Parathyroid adenoma (tissue), 2 donors: ENCODE data around the gene PRDM16.

Experiments used
- H2AFZ ChIP-seq: fragments of 300-600 bp; sonication (generic); one replicate; pipeline ENCODE4 v1.7.0; 2017; ENCODE audit warnings: antibody characterized with exemption, mild to moderate bottlenecking
- H3K27ac ChIP-seq: fragments of 300-600 bp; sonication (generic); one replicate; pipeline ENCODE4 v1.7.0; 2017
- H3K27me3 ChIP-seq: fragments of 300-600 bp; sonication (generic); one replicate; pipeline ENCODE4 v1.7.0; 2017; ENCODE audit warnings: low read length; ENCODE audit not compliant: control insufficient read depth, insufficient read depth
- H3K36me3 ChIP-seq: fragments of 300-600 bp; sonication (generic); one replicate; pipeline ENCODE4 v1.7.0; 2017; ENCODE audit warnings: low read length; ENCODE audit not compliant: control insufficient read depth, insufficient read depth
- H3K4me1 ChIP-seq: fragments of 300-600 bp; sonication (generic); one replicate; pipeline ENCODE4 v1.7.0; 2017; ENCODE audit warnings: control low read depth
- H3K4me2 ChIP-seq: fragments of 300-600 bp; sonication (generic); one replicate; pipeline ENCODE4 v1.7.0; 2017; ENCODE audit warnings: low read length
- H3K4me3 ChIP-seq: fragments of 300-600 bp; sonication (generic); one replicate; pipeline ENCODE4 v1.7.0; 2017; ENCODE audit warnings: low read depth, low read length
- H3K79me2 ChIP-seq: fragments of 300-600 bp; sonication (generic); one replicate; pipeline ENCODE4 v1.7.0; 2017; ENCODE audit warnings: control low read depth
- H3K9ac ChIP-seq: fragments of 300-600 bp; sonication (generic); one replicate; pipeline ENCODE4 v1.7.0; 2017; ENCODE audit warnings: mild to moderate bottlenecking
- H3K9me3 ChIP-seq: fragments of 300-600 bp; sonication (generic); one replicate; pipeline ENCODE4 v1.7.0; 2017; ENCODE audit warnings: low read length; ENCODE audit not compliant: control insufficient read depth
- CTCF ChIP-seq: fragments of 300-600 bp; sonication (generic); IDR thresholded peaks from one replicate; pipeline ENCODE4 v1.7.0; 2017; ENCODE audit warnings: antibody characterized with exemption, mild to moderate bottlenecking
- donor health status: primary hyperparathyroidism.

Gene PRDM16

GRCh38 chr1:3330771-3331245 is 261.8 kb downstream of the PRDM16 start:
- Histone ChIP-seq H3K9ac (no peak overlapping the region), H3K4me2 (no peak overlapping the region), H3K27me3 (no peaks in the 10 kb centered on the region), H3K4me1 (no peaks in the 10 kb centered on the region), H3K27ac (no peak overlapping the region), H3K79me2 (no peaks in the 10 kb centered on the region), H3K9me3 (no peaks in the 10 kb centered on the region), H3K36me3 (no peaks in the 10 kb centered on the region), H2AFZ (no peak overlapping the region), H3K4me3 (no peak overlapping the region)
- no peak for TF ChIP-seq CTCF

- no peaks in the 10 kb centered on the region for H3K4me1 ChIP-seq
- H3K27me3 ChIP-seq = no peaks in the 10 kb centered on the region
- no peak overlapping the region for H3K27ac ChIP-seq
- no peak overlapping the region for H3K4me2 ChIP-seq
- H2AFZ ChIP-seq = no peak overlapping the region
- no peak overlapping the region for H3K9ac ChIP-seq
- TF ChIP-seq CTCF = no peak
- no peaks in the 10 kb centered on the region for H3K79me2 ChIP-seq
- H3K4me3 ChIP-seq = no peak overlapping the region
- no peaks in the 10 kb centered on the region for H3K9me3 ChIP-seq
- H3K36me3 ChIP-seq = no peaks in the 10 kb centered on the region
Observed at GRCh38 chr1:3331564-3331963, 262.6 kb downstream of the PRDM16 start.

- Histone ChIP-seq H3K4me3 (no peak overlapping the region), H3K27me3 (no peaks in the 10 kb centered on the region), H3K79me2 (no peaks in the 10 kb centered on the region), H3K9me3 (no peaks in the 10 kb centered on the region), H3K36me3 (no peaks in the 10 kb centered on the region), H3K27ac (no peak overlapping the region), H3K4me2 (no peak overlapping the region), H3K9ac (no peak overlapping the region), H2AFZ (no peak overlapping the region), H3K4me1 (no peaks in the 10 kb centered on the region)
- no peak for TF ChIP-seq CTCF
Observed at GRCh38 chr1:3332043-3332442, 263.0 kb downstream of the PRDM16 start.

- no peaks in the 10 kb centered on the region for H3K9me3 ChIP-seq
- no peak overlapping the region for H3K27ac ChIP-seq
- no peaks in the 10 kb centered on the region for H3K79me2 ChIP-seq
- no peak for TF ChIP-seq CTCF
- H2AFZ ChIP-seq = no peak overlapping the region
- H3K4me2 ChIP-seq = no peak overlapping the region
- no peaks in the 10 kb centered on the region for H3K36me3 ChIP-seq
- H3K4me1 ChIP-seq = no peaks in the 10 kb centered on the region
- H3K9ac ChIP-seq = no peak overlapping the region
- H3K27me3 ChIP-seq = no peaks in the 10 kb centered on the region
- no peak overlapping the region for H3K4me3 ChIP-seq
Observed at GRCh38 chr1:3332662-3333061, 263.7 kb downstream of the PRDM16 start.

- H3K27me3 ChIP-seq = no peaks in the 10 kb centered on the region
- no peak overlapping the region for H2AFZ ChIP-seq
- H3K4me1 ChIP-seq = no peaks in the 10 kb centered on the region
- no peaks in the 10 kb centered on the region for H3K79me2 ChIP-seq
- H3K9ac ChIP-seq = no peak overlapping the region
- no peaks in the 10 kb centered on the region for H3K9me3 ChIP-seq
- TF ChIP-seq CTCF = no peak
- H3K4me3 ChIP-seq = no peak overlapping the region
- no peak overlapping the region for H3K27ac ChIP-seq
- H3K4me2 ChIP-seq = no peak overlapping the region
- no peaks in the 10 kb centered on the region for H3K36me3 ChIP-seq
Observed at GRCh38 chr1:3333903-3334302, 264.9 kb downstream of the PRDM16 start.
